ENCODE data around the gene ARHGAP35. TPM values are rescaled to one million over a fixed set of nuclear protein-coding genes. Genes with fewer than 3 reads are reported as not detected.

ARHGAP35 gene
- total and polyA plus RNA-seq, 10 of the 15 experiments (the other 5 are each of a cell fraction or from before 2014, with no cell fraction given): 0.85 to 29.9 (median 11.5) TPM

- TF ChIP-seq ELK1 (IDR thresholded peaks at IDR 0.05; ENCODE audit: low read depth, low read length) (0 out of 2 replicates have a peak, but pooled peaks have one; percentile 36), DPF2 (IDR thresholded peaks at IDR 0.05) (peak; percentile 75), GATAD2B (conservative IDR thresholded peaks at IDR 0.05; ENCODE audit: low read depth) (peak; percentile 37; the same call in 1 of the 2 replicates), CREB1 (IDR thresholded peaks at IDR 0.05; ENCODE audit: low read depth) (peak; percentile 75; the same call in 1 of the 2 replicates), CBX5 (IDR thresholded peaks at IDR 0.05; ENCODE audit: low read depth) (no peak), SMC3 (IDR thresholded peaks at IDR 0.05; ENCODE audit: borderline replicate concordance, low read length) (0 out of 2 replicates have a peak, but pooled peaks have one; percentile 3), ASH2L (IDR thresholded peaks at IDR 0.05; ENCODE audit: borderline replicate concordance, low read depth) (no peak), NKRF (conservative IDR thresholded peaks at IDR 0.05) (peak; percentile 39), ZNF687 (IDR thresholded peaks at IDR 0.05) (no peak), ATF3 (IDR thresholded peaks at IDR 0.05; ENCODE audit: borderline replicate concordance, extremely low read depth, low read depth, low read length) (no peak), SREBF2 (IDR thresholded peaks at IDR 0.05; ENCODE audit: low read length) (no peak), IRF5 (IDR thresholded peaks at IDR 0.05; ENCODE audit: borderline replicate concordance) (no peak), SIX5 (IDR thresholded peaks at IDR 0.05; ENCODE audit: low read depth, low read length, severe bottlenecking) (no peak), SP1 (IDR thresholded peaks at IDR 0.05; ENCODE audit: low read depth, low read length) (peak; percentile 95), POU2F2 (IDR thresholded peaks at IDR 0.05; ENCODE audit: borderline replicate concordance, low read depth, low read length) (peak; percentile 50; the same call in 2 of the 3 replicates), BRCA1 (IDR thresholded peaks at IDR 0.05; ENCODE audit: low read depth, low read length) (peak; percentile 67; the same call in 1 of the 2 replicates), USF1 (IDR thresholded peaks at IDR 0.05; ENCODE audit: borderline replicate concordance, extremely low read length, insufficient read depth, low read depth, low read length) (no peak), CBX3 (IDR thresholded peaks at IDR 0.05; ENCODE audit: borderline replicate concordance, low read depth) (no peak), EGR1 (IDR thresholded peaks at IDR 0.05; ENCODE audit: borderline replicate concordance in 1 of 2, low read depth in 2 of 2, low read length in 2 of 2) (peak in 1 of 2 experiments; percentile 51; a peak in 2 of 3 replicates)
Observed at GRCh38 chr19:46860125-46860845, 512 bp upstream of the ARHGAP35 start (continued).

All from GM12878 (cell line).